ENCODE data around the gene ZBED6.
A peak's percentile ranks its signal among the peaks of the same experiment; 100 is the strongest.
"Not testable (repeated sequence)": the region's sequence is repeated elsewhere in the genome, so short reads cannot be mapped to it uniquely, and the experiment has no call there.

The ZBED6 gene

GRCh38 chr1:203781962-203782361 lies 13.5 kb upstream of the ZBED6 start:
- no peak for DNase-seq

DNA sequence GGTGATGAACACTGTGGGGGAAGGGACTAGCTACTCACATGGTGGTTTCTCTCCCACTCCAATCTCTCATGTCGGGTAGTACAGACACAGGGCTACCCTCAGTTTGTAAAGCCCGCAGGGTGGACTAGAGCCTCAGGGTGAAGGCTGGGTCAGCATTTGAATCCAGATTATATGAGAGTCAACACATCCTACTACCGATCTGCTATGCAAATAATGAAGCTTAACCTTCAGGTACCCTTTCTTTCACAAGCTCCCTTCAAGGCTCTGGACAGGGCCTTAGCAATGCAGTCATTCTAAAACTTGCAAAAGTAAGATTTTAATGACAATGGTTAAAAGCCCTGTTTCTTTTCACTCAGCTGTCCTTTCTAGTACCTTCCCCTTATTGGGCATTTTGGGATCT lies 5.5 kb upstream of the ZBED6 start:
- DNase-seq = no peak

GRCh38 chr1:203791498-203791897 lies 3.9 kb upstream of the ZBED6 start:
- no peak for DNase-seq

DNA sequence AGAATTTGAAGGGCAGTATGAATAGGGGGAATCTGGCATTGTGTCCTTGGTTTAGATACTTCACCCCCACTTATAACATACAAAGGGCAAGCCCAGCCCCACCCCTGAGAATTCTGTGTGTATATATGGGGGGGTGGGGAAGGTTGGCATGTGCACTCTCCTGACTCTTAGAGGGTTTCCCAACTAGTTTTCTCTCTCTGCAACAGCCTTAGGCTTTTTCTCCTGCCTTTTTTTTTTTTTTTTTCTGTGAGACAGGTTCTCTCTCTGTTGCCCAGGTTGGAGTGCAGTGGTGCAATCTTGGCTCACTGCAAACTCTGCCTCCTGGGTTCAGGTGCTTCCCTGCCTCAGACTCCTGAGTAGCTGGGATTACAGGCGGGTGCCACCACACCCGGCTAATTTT lies 2.9 kb upstream of the ZBED6 start:
- DNase-seq = no peak

DNA sequence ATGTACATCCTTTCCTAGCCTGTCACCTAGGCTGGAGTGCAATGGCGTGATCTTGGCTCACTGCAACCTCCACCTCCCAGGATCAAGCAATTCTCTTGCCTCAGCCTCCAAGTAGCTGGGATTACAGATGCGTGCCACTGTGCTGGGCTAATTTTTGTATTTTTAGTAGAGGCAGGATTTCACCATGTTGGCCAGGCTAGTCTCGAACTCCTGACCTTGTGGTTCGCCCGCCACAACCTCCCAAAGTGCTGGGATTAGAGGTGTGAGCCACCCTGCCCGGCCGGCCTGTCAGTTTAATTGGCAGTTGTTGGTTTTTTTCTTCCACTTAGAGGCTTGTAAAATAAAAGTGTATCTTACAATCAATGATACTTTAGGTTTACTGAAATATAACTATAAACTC lies 1.9 kb upstream of the ZBED6 start:
- not testable (repeated sequence) for DNase-seq

DNA sequence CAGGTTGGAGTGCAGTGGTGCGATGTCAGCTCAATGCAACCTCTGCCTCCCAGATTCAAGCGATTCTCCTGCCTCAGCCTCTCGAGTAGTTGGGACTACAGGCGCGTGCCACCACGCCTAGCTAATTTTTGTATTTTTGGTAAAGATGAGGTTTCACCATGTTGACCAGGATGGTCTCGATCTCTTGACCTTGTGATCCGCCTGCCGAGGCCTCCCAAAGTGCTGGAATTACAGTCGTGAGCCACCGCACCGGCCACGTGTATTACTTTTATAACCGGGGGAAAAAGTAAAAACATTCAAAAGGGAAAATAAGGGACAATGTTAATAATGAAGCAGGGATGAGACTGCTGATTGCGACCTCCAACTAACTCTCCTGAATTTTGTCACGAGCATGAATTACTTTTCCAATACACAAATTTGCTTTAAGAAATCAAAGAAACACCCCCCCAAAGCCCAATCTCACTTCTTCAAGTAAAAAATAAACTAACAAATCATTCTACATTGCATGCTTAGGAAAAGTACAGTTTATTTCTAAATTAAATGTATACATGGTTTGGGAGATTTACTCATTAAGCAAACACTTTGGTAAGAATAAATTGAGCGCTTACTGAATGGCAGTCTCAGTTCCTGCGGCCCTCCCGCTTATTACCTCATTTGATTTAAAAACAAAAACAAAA lies 521 bp upstream of the ZBED6 start:
- no peak for DNase-seq

DNA sequence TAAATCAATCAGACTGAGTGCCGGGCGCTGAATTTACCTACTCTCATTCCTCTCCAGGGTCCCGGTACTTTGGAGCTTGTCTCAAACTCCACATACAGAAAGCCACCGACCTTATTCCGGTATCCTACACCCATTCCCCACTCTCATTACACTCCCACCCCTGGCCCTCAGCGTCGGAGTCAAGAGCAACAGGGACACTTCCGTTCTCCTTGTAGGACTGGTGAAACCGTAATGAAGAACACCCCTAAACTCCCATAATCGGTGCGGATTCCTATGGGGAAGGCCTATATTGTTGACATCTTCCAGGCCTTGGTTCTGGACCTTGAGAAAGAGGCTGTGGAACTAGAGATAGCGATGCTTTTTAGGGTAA lies 798 bp downstream of the ZBED6 start:
- DNase-seq = peak; percentile 28

- DNase-seq = no peak
These were observed 1.8 kb downstream of the ZBED6 start for GRCh38 chr1:203797216-203797615.

DNA sequence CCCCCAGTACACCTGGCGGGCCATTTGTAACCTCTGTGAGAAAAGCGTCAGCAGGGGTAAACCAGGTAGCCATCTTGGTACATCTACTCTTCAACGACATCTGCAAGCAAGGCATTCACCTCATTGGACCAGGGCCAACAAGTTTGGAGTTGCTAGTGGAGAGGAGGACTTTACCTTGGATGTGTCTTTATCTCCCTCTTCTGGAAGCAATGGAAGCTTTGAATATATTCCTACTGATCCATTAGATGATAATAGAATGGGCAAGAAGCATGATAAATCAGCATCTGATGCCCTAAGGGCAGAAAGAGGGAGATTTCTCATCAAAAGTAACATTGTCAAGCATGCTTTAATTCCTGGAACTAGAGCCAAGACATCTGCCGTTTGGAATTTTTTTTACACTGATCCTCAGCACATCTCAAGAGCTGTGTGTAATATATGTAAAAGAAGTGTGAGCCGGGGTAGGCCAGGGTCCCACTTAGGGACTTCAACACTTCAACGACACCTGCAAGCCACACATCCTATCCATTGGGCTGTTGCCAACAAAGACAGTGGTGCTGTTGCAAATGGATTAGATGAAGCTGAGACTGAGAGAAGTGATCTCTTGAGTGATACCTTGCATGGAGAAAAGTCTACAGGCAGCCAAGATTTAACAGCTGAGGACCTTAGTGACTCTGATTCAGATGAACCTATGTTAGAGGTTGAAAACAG lies 2.7 kb downstream of the ZBED6 start:
- peak; percentile 23 for DNase-seq

GRCh38 chr1:203799157-203799556 lies 3.7 kb downstream of the ZBED6 start:
- DNase-seq = no peak

DNA sequence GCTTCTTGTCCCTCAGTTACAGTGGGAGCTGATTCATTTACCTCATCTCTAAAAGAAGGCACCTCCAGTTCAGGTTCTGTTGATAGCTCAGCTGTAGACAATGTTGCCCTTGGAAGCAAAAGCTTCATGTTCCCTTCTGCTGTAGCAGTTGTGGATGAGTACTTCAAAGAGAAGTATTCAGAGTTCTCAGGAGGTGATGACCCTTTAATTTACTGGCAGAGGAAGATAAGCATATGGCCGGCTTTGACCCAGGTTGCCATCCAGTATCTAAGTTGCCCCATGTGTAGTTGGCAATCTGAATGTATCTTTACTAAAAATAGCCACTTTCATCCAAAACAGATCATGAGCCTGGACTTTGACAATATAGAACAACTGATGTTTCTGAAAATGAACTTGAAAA lies 4.5 kb downstream of the ZBED6 start:
- no peak for DNase-seq

DNA sequence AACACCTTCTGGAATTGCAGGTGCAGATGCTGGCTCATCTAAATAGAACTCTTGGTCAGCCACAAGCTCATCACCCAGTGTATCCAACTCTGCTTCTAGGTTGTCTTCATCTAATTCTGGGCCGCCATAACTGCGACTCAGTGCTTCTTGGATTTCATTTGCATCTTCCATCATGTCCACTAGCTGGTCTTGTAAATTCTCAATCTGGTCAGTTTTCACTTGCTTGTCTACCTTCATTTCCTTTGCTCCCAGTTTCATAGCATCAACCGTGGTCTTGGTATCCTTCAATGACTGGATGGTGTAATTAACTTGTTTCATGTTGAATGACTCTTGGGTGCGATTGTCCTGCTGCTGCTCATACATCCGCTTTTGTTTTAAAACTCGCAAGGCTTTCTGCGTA lies 10.3 kb downstream of the ZBED6 start:
- DNase-seq = no peak

DNA sequence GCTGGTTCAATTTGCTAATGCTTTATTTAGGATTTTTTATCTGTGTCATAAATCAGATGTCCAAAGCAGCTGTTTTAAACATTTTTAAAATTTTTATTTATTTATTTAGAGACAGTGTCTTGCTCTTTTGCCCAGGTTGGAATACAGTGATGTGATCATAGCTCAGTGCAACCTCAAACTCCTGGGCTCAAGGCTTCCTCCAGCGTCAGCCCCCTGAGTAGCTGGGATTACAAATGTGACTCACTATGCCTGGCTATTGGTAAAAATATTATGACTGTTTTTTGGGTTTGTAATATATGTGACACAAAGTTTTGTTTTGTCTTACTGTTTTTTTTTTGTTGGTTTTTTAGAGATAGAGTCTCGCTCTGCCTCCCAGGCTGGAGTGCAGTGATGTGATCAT lies 11.8 kb downstream of the ZBED6 start:
- DNase-seq = peak; percentile 69

GRCh38 chr1:203813581-203814341 lies 18.3 kb downstream of the ZBED6 start:
- DNase-seq = no peak

GRCh38 chr1:203818399-203818798 lies 23.0 kb downstream of the ZBED6 start:
- no peak for DNase-seq

- DNase-seq = peak; percentile 9
These were observed 27.9 kb downstream of the ZBED6 start for GRCh38 chr1:203823306-203823705.

DNA sequence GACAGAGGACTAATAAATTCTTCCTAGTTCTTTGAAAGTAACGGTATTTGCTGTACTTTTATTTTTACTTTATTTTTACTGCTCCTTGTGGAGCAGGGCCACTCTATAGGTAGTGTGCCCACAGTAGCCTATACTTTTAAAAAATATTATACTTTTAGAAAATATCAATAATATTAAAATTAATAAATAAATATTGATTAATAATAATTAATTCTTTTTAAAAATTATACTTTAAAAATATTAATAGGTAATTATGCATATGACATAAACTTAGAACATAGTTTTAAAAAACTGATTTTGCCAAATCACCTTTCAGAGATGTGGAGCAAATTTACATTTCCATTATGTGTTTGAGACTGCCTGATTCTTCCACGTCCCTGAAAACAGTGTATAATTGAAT lies 30.8 kb downstream of the ZBED6 start:
- no peak for DNase-seq

GRCh38 chr1:203828002-203828401 lies 32.6 kb downstream of the ZBED6 start:
- DNase-seq = no peak

DNA sequence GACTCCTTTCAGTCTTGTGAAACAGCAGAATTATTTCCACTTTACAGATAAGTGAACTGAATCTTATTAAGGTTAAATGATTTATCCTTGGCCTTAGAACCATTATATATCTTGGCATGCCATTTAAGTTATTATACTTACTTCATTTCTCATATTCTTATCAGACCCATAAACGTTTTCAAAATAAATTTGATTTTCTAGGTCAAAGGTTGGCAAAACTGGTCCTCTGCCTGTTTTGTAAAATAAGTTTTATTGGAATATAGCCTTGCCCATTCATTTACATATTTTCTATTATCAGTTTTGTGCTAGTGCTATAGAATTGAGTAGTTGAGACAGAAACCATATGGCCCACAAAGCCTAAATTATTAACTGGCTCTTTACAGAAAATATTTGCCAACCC lies 33.1 kb downstream of the ZBED6 start:
- DNase-seq = no peak

DNA sequence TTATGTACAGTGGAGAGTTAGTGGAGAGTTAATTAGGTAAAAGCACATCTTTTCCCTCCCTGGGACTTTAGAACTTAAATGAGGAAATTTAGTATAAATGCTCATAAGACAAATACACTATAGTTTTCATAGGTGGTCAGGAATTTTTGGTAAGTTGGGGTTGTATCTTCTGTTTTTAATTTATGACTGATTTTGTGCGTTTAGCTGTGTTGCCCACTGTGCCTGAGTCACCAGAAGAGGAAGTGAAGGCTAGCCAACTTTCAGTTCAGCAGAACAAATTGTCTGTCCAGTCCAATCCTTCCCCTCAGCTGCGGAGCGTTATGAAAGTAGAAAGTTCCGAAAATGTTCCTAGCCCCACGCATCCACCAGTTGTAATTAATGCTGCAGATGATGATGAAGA lies 33.8 kb downstream of the ZBED6 start:
- DNase-seq = not testable (repeated sequence)

- no peak for DNase-seq
These were observed 40.1 kb downstream of the ZBED6 start for GRCh38 chr1:203835476-203835875.

- peak; percentile 80 for DNase-seq
These were observed 43.7 kb downstream of the ZBED6 start for GRCh38 chr1:203839081-203839480.

GRCh38 chr1:203840208-203840808 lies 44.9 kb downstream of the ZBED6 start:
- no peak for DNase-seq

DNA sequence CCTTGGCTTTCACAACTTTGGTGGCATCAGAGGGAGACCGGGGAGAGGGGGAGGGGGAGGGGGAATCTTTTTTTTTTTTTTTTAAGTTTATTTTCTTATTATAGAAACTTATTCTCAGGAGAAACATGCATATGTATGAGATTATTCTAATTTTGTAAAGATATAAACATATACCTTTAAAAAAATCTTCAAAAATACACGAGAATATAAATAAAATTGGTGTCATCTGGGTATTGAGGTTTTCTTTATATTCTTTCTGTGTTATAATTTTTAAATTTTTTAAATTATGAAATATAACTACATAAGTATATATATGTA lies 47.1 kb downstream of the ZBED6 start:
- no peak for DNase-seq

Measured in fibroblast of skin of abdomen (primary cell).